Hematopoietic multipotent progenitor cell treated with erythropoietin and hydrocortisone succinate and interleukin-3 and kit ligand, for 8 days (in vitro differentiated cells): ENCODE measurements around the gene FARSB.

Source experiments
- DNase-seq: peaks from one replicate; pipeline ENCODE4 v3.0.0-alpha.2; 2015

FARSB gene

DNA sequence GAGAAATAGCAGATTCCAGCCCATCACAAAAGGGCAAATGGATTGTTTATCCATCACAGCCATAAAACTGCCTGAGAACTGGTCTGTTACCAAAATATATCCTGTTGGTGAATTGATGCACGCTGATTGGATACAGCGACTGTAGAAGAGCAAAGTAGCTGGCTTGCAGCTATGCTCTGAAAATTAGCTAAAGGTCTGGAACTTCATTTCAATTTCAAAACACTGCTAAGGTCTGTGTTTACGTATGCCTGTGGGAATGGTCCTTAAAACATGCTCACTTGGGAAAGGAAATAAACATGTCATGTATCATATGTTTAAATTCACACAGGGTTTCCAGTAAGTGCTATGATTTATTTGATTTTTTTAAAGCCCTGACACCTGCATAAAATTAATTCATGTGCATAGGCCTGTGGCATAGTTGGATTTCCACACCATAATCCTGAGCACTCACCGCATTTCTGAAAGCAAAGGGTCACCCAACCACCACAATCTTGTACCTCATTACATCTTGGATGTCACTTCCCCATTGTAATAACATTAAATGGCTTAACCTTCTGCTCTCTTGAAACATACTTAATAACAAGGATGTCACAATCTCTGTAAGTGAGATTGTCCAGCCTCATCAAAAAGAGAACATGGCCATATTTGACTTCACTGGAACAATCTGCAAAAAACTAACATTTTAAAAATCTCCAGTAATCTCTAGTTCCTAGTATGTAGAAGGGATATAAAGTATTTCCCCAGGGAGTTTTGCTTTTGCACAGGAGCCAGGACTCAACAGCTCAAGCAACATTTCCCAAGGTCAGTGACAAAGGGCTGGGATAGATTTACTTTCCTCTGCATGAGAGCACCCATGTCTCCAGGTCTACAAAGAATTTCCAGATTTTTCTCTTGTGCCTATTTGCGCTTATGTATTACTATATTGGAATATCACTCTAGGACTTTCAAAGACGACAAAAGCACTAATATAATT is 109.8 kb downstream of the FARSB start:
- no peak for DNase-seq

DNA sequence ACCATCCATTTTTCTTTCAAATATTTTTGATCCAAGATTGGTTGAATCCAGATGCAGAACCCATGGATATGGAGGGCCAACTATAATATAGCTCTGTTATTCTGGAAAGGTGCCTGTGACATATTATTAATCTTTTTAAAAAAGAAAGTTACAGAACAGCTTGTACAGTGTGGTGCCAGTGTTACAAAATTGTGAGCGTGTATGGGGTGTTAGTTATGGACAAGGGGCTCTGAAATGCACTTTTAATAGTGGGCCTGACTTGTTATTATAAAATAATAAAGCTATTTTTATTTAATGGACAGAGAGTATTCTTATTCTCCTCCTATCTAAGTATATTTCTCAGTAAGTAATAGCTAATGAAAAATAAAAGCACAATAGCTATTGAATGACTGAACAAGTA is 111.2 kb downstream of the FARSB start:
- no peak for DNase-seq

- DNase-seq = no peak
Observed at GRCh38 chr2:222538535-222538934, 117.4 kb downstream of the FARSB start.

DNA sequence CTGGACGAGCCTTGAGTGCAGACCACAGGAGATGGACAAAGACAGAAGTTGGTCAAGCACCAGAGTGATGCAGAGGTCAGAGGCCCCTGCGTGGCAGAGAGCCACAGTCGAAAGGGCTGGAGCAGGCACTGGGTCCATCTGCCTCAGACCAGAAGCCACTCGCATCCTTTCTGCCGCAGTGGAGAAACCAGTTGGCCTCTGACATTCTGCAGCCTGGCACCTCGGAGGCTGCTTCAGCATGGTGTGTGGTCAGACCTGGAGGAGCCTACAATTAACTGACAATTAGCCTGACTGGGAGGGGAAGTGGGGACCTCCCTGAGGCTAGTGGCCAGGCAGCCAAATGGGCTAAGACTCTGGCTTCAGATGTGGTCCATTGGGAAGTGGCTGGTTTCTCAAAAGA is 120.4 kb downstream of the FARSB start:
- DNase-seq = no peak

DNA sequence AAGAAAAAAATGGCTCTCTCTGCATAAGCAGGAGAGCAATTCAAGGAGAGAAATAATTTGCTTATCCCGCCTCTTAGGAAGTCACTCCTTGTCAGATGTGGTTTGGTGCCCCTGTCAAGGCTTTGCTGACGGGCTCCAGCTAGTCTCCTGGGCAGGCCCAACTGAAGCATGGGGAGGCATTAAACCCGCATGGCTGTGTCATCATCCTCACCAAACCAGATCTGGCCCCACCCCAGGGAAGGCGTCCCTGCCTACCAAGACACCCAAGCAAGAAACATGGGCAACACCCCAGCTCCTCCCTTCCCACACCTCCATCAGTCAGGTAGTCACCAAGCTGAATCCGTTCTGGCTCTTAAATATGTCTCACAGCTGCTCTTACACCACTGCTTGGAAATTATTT is 123.6 kb downstream of the FARSB start:
- no peak for DNase-seq

DNA sequence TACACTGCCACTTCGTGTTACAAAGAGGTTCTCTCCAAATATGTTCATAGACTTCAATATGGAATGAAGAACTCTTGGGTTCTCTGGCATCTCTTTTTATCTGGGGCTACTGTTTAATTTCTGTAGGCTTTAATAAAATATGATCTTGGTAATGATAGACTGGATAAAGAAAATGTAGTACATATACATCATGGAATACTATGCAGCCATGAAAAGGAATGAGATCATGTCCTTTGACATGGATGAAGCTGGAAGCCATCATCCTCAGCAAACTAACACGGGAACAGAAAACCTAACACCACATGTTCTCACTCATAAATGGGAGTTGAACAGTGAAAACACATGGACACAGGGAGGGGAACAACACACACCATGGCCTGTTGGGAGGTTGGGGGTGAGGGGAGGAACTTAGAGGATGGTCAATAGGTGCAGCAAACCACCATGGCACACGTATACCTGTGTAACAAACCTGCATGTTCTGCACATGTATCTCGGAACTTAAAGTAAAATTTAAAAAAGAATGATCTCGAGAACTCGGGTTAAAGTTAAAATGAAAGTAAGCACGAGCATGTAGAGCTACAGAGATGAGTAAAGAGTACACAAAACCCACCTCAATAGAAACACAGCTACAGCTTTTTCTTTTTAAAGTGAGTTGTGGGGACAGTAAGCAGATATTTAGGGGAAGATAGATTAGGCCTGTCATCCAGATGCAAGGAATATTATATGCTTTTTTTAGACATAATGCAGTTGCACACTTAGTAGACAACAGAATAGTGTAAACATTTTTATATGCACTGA is 129.2 kb downstream of the FARSB start:
- no peak for DNase-seq

- DNase-seq = no peak
Observed at GRCh38 chr2:222525811-222526210, 130.1 kb downstream of the FARSB start.

GRCh38 chr2:222523783-222524544 is 131.9 kb downstream of the FARSB start:
- no peak for DNase-seq

- no peak for DNase-seq
Observed at GRCh38 chr2:222522082-222522481, 133.8 kb downstream of the FARSB start.

DNA sequence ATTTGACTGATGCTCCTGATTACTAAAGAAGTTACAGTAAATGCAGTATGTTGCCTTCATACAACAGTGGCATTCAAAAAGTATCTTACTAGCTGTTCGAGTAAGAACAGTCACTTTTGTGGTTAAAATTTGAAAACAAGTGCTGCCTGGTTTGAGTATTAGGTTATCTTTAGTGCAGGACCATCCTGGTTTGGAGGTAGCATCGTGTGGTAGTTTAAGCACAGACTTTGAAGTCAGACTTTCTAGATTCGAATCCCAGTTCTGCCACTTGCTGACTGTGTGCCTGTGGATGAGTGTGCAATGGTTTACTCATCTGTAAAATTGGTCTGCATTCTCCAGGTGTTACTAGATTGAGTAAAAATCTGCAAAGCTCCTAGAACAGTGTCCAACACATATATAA is 134.8 kb downstream of the FARSB start:
- DNase-seq = no peak
